ENCODE measurements around the gene COPG1.

COPG1 gene

DNA sequence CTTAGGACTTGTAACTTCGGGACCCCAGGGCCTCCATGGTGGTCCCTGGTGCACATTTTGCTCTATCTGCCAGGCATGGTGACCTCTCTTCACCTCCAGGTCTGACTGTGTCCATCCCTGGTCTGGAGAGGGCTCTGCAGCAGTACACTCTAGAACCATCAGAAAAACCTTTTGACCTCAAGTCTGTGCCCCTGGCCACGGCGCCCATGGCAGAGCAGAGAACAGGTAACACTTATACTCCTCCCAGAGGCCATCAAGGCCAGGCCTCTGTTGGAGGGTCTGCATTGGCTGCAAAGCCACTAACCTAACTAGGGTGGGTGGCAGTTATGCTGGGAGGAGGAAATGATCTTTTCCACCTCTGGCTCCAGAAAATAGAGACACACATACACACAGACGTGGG, 19.0 kb downstream of the COPG1 start:
- Histone ChIP-seq H3K9ac (ENCODE audit: low read length) (no peak overlapping the region), H3K4me3 (ENCODE audit: low read length) (no peak overlapping the region), H3K36me3 (ENCODE audit: control insufficient read depth, insufficient read depth, low read length) (peaks cover 66% of the 10 kb centered on the region)

DNA sequence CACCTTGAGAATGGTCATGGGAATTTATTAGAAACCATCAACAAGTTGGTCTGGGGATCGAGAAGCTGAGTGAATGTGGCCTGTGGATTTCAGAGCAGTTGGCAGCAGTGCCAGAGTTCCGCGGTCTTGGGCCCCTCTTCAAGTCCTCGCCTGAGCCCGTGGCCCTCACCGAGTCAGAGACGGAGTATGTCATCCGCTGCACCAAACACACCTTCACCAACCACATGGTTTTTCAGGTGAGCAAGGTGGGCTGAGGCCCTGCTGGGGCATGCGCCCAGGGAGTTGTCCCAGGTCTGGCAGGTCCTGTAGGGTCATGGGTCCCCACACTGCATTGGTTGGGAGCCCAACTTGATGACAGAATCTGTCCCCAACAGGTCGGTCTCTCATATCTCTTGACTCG, 22.3 kb downstream of the COPG1 start:
- no peaks in the 10 kb centered on the region for H3K4me1 ChIP-seq (ENCODE audit: control insufficient read depth, insufficient read depth, low read length)
- H3K27me3 ChIP-seq (ENCODE audit: control insufficient read depth, insufficient read depth, low read length), result no peaks in the 10 kb centered on the region
- no peak overlapping the region for H3K27ac ChIP-seq (ENCODE audit: low read depth, low read length)
- H3K4me3 ChIP-seq (ENCODE audit: low read length), result no peak overlapping the region
- H3K9ac ChIP-seq (ENCODE audit: low read length), result no peak overlapping the region
- H3K36me3 ChIP-seq (ENCODE audit: control insufficient read depth, insufficient read depth, low read length), result peaks cover 66% of the 10 kb centered on the region

More for the DNA sequence above, 19.0 kb downstream of the COPG1 start:
- Histone ChIP-seq H3K27ac (ENCODE audit: low read depth, low read length) (no peak overlapping the region), H3K4me1 (ENCODE audit: control insufficient read depth, insufficient read depth, low read length) (no peaks in the 10 kb centered on the region), H3K27me3 (ENCODE audit: control insufficient read depth, insufficient read depth, low read length) (no peaks in the 10 kb centered on the region)

DNA sequence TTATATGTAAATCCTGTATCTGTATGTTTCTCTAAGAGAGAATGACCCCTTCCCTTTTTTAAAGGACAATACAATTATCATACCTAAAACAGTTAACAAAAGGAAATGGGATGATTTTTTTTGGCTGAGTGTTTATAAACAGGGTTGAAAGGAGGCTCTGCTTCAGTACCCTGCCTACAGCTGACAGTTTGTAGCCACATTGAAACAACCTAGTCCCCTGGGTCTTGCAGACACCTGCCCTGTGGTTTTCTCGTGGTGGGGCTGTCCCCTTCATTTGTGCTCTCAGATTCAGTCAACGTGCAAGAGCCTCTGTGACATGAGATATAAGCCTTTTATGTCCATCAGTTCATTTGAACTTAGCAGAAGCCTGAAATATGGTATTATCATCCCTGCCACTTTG, 27.0 kb downstream of the COPG1 start:
- H3K27ac ChIP-seq (ENCODE audit: low read depth, low read length), result no peak overlapping the region
- no peak overlapping the region for H3K4me3 ChIP-seq (ENCODE audit: low read length)
- H3K27me3 ChIP-seq (ENCODE audit: control insufficient read depth, insufficient read depth, low read length), result no peaks in the 10 kb centered on the region
- peaks cover 29% of the 10 kb centered on the region for H3K36me3 ChIP-seq (ENCODE audit: control insufficient read depth, insufficient read depth, low read length)
- peaks cover 3% of the 10 kb centered on the region for H3K4me1 ChIP-seq (ENCODE audit: control insufficient read depth, insufficient read depth, low read length)
- no peak overlapping the region for H3K9ac ChIP-seq (ENCODE audit: low read length)

DNA sequence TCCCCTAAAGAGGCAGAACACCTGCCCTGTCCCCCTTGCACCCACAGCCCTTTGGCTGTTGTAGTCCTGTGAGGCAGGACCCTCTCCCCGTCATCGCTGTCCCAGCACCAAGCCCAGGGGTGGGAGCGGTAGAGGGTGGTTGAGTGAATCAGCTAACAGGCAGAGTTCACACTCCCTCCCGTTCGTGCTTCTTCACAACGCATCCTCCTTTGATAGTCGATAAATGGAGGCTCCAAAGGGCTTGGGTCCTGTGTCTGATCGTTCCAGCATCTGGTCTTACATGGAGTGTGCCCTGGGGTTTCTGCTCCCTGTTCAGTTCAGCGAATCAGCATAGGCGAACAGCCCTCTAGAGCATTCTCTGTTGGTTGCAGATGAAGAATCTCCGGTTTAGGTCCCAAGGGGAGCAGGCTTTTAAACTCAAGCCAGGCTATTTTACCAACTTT, 28.4 kb downstream of the COPG1 start:
- H3K36me3 ChIP-seq (ENCODE audit: control insufficient read depth, insufficient read depth, low read length), result peaks cover 17% of the 10 kb centered on the region
- no peak overlapping the region for H3K9ac ChIP-seq (ENCODE audit: low read length)
- H3K4me3 ChIP-seq (ENCODE audit: low read length), result peak overlapping the region; percentile 70
- H3K27ac ChIP-seq (ENCODE audit: low read depth, low read length), result peak overlapping the region; percentile 75
- H3K4me1 ChIP-seq (ENCODE audit: control insufficient read depth, insufficient read depth, low read length), result peaks cover 3% of the 10 kb centered on the region
- no peaks in the 10 kb centered on the region for H3K27me3 ChIP-seq (ENCODE audit: control insufficient read depth, insufficient read depth, low read length)

DNA sequence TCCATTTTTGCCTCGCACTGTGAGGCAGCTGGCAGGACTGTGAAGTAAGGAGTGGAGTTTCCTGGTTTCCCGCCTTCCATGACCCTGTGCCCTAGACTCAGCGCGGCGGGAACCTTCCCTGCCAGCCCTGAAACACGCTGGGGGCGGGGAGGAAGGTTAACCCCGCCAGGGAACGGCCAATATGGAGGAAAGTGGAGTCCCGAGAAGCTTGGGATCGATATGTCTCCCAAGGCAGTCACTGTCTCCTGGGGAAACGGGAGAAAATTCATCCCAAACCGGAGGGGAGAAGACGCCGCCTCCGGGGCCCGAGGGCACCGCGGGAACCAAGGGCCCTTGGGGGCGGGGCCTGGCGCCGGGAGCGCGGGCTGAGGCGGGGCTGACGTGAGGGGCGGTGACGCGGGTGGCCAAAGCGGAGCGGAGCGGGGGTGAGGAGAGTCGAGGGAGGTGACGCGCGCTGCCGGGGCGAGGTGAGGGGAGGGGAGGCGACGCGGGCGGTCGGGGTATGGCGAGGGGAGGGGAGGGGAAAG, 29.1 kb downstream of the COPG1 start, which contains the start of gene HMCES:
Gene HMCES (plus strand): TSS at position 432 of the 527 bp plus-strand sequence. CDS start 863 bp downstream, outside the sequence.
- peaks cover 3% of the 10 kb centered on the region for H3K4me1 ChIP-seq (ENCODE audit: control insufficient read depth, insufficient read depth, low read length)
- H3K27me3 ChIP-seq (ENCODE audit: control insufficient read depth, insufficient read depth, low read length), result no peaks in the 10 kb centered on the region
- H3K4me3 ChIP-seq (ENCODE audit: low read length), result peak within 1 kb of the TSS; percentile 70
- peak within 1 kb of the TSS; percentile 75 for H3K27ac ChIP-seq (ENCODE audit: low read depth, low read length)
- H3K9ac ChIP-seq (ENCODE audit: low read length), result peak within 1 kb of the TSS; percentile 42
- peaks cover 17% of the 10 kb centered on the region for H3K36me3 ChIP-seq (ENCODE audit: control insufficient read depth, insufficient read depth, low read length)

DNA sequence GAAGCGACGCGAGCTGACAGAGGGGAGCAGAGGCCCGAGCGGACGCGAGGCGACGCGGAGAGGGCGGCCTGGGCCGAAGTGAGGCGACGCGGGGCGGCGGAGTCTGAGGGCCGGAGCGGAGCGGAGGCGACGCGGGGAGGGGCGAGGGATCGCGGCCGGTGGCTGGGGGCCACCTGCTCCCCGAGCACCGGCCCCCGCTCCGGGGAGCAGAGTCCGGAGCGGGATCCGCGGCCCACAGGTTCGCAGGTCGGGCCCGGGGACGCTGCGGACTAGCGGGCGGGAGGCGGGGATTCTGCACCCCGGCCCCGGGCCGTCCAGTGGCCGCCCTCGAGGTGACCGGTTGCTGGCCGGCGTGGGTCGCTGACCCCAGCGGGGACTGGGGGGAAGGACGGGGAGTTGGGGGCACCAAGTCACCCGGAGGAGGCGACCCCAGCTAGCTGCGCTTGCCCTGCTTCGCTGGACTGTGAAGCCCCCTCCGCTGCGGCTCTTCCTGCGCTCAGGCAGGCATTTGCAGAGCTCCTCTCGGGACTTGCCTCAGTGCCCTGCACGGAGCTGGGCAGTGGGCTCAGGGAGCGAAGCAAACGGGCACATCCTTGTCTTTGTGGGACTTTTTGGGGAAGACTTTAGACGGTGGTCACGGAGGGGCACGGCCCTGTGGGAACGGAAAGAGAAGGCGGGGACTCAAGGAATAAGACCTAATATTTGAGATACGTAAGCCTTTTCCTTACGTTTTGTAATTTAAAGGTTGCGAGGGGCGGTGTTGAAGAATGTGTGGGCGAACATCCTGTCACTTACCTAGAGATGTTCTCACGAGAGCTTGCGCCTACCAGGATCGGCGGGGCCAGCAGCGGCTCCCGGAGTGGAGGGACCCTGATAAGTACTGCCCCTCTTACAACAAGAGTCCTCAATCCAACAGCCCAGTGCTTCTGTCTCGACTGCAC, 29.8 kb downstream of the COPG1 start:
- Histone ChIP-seq H3K9ac (ENCODE audit: low read length) (peak overlapping the region; percentile 42), H3K4me3 (ENCODE audit: low read length) (peak overlapping the region; percentile 70), H3K36me3 (ENCODE audit: control insufficient read depth, insufficient read depth, low read length) (peaks cover 10% of the 10 kb centered on the region), H3K27ac (ENCODE audit: low read depth, low read length) (peak overlapping the region; percentile 75), H3K4me1 (ENCODE audit: control insufficient read depth, insufficient read depth, low read length) (peaks cover 3% of the 10 kb centered on the region), H3K27me3 (ENCODE audit: control insufficient read depth, insufficient read depth, low read length) (no peaks in the 10 kb centered on the region)

DNA sequence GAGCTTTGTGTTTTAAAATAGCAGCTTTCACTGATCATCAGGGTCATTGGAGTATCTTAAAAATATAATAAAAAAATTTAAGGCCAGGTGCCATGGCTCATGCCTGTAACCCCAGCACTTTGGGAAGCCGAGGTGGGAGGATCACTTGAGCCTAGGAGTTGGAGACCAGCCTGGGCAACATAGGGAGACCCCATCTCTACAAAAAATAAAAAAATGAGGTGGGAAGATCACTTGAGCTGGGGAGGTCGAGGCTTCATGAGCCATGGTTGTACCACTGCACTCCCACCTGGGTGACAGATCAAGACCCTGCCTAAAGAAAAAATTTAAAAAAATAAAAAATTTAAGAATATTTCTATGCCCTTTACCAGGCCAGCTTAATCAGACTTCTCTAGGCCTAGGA, 30.8 kb downstream of the COPG1 start:
- no peaks in the 10 kb centered on the region for H3K27me3 ChIP-seq (ENCODE audit: control insufficient read depth, insufficient read depth, low read length)
- peak overlapping the region; percentile 70 for H3K4me3 ChIP-seq (ENCODE audit: low read length)
- H3K4me1 ChIP-seq (ENCODE audit: control insufficient read depth, insufficient read depth, low read length), result peaks cover 3% of the 10 kb centered on the region
- H3K36me3 ChIP-seq (ENCODE audit: control insufficient read depth, insufficient read depth, low read length), result peaks cover 2% of the 10 kb centered on the region
- no peak overlapping the region for H3K9ac ChIP-seq (ENCODE audit: low read length)
- H3K27ac ChIP-seq (ENCODE audit: low read depth, low read length), result no peak overlapping the region

DNA sequence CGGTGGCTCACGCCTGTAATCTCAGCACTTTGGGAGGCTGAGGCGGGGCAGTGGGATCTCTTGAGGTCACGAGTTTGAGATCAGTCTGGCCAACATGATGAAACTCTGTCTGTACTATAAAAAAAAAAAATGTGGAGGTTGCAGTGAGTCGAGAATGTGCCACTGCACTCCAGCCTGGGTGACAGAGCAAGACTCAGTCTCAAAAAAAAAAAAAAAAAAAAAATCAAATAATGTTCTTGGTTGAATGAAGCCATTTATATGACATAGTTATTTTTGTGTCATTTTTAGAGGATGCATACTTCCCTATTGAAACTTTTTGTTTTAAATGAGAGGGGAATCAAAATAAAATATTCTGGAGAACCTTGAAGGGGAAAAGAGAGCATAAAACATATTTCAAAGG, 32.3 kb downstream of the COPG1 start:
- Histone ChIP-seq H3K27ac (ENCODE audit: low read depth, low read length) (no peak overlapping the region), H3K36me3 (ENCODE audit: control insufficient read depth, insufficient read depth, low read length) (peaks cover 2% of the 10 kb centered on the region), H3K27me3 (ENCODE audit: control insufficient read depth, insufficient read depth, low read length) (no peaks in the 10 kb centered on the region), H3K9ac (ENCODE audit: low read length) (no peak overlapping the region), H3K4me3 (ENCODE audit: low read length) (no peak overlapping the region), H3K4me1 (ENCODE audit: control insufficient read depth, insufficient read depth, low read length) (peaks cover 3% of the 10 kb centered on the region)

DNA sequence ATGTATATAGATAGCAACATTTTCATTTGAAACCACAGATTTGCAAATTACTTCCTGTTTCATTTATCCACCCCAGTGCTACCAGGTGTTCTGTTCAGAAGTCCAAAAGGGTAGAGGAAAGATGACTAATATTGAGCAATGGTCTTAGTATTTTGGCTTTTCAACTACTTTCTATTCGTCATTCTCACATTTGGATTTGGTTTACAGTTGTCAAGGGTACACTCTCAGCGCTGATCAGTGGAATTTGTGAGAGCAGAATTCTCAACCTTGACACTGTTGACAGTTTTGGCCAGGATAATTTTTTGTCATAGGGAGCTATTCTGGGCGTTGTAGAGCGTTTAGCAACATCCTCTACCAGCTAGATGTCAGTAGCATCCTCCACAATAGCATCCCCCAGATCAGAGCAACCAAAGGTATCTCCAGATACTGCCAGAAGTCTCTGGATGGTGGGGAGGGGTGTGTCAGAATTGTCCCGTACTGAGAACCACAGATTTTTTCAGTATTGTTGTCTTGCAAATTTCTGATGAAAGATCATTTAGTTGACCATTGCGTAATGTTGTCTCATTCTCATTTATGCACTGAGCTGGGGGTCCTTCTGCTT, 33.4 kb downstream of the COPG1 start:
- no peak overlapping the region for H3K9ac ChIP-seq (ENCODE audit: low read length)
- H3K4me3 ChIP-seq (ENCODE audit: low read length), result no peak overlapping the region
- peaks cover 2% of the 10 kb centered on the region for H3K36me3 ChIP-seq (ENCODE audit: control insufficient read depth, insufficient read depth, low read length)
- H3K27me3 ChIP-seq (ENCODE audit: control insufficient read depth, insufficient read depth, low read length), result no peaks in the 10 kb centered on the region
- H3K4me1 ChIP-seq (ENCODE audit: control insufficient read depth, insufficient read depth, low read length), result peaks cover 2% of the 10 kb centered on the region
- no peak overlapping the region for H3K27ac ChIP-seq (ENCODE audit: low read depth, low read length)

DNA sequence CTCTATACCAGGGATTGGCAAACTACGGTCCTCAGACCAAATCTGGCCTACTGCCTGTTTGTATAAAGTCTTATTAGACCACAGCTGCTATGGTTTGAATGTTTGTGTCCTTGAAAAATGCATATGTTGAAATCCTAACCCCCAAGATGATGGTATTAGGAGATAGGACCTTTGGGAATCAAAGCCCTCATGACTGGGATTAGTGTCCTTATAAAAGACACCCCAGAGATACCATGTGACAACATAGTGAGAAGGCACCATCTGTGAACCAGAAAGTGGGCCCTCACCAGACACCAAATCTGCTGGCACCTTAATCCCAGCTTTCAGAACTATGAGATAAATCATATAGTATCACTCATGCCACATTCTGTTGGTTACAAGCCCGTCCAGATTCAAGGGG, 36.7 kb downstream of the COPG1 start:
- Histone ChIP-seq H3K9ac (ENCODE audit: low read length) (no peak overlapping the region), H3K27ac (ENCODE audit: low read depth, low read length) (no peak overlapping the region), H3K27me3 (ENCODE audit: control insufficient read depth, insufficient read depth, low read length) (no peaks in the 10 kb centered on the region), H3K4me3 (ENCODE audit: low read length) (no peak overlapping the region), H3K4me1 (ENCODE audit: control insufficient read depth, insufficient read depth, low read length) (no peaks in the 10 kb centered on the region), H3K36me3 (ENCODE audit: control insufficient read depth, insufficient read depth, low read length) (peaks cover 9% of the 10 kb centered on the region)

DNA sequence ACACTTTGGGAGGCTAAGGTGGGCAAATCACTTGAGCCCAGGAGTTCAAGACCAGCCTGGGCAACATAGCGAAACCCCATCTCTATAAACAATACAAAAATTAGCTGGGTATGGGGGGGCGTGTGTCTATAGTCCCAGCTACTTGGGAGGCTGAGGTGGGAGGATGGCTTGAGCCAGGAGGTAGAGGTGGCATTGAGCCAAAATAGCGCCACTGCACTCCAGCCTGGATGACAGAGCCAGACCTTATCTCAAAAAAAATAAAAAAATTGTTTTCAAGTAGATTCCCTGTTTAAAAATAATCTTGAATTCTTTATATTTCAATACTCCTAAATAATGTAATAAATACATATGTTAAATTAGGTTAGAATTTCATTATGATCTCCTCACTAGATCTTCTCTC, 39.0 kb downstream of the COPG1 start:
- Histone ChIP-seq H3K27me3 (ENCODE audit: control insufficient read depth, insufficient read depth, low read length) (no peaks in the 10 kb centered on the region), H3K36me3 (ENCODE audit: control insufficient read depth, insufficient read depth, low read length) (peaks cover 14% of the 10 kb centered on the region), H3K9ac (ENCODE audit: low read length) (no peak overlapping the region), H3K4me1 (ENCODE audit: control insufficient read depth, insufficient read depth, low read length) (no peaks in the 10 kb centered on the region), H3K27ac (ENCODE audit: low read depth, low read length) (no peak overlapping the region), H3K4me3 (ENCODE audit: low read length) (no peak overlapping the region)

DNA sequence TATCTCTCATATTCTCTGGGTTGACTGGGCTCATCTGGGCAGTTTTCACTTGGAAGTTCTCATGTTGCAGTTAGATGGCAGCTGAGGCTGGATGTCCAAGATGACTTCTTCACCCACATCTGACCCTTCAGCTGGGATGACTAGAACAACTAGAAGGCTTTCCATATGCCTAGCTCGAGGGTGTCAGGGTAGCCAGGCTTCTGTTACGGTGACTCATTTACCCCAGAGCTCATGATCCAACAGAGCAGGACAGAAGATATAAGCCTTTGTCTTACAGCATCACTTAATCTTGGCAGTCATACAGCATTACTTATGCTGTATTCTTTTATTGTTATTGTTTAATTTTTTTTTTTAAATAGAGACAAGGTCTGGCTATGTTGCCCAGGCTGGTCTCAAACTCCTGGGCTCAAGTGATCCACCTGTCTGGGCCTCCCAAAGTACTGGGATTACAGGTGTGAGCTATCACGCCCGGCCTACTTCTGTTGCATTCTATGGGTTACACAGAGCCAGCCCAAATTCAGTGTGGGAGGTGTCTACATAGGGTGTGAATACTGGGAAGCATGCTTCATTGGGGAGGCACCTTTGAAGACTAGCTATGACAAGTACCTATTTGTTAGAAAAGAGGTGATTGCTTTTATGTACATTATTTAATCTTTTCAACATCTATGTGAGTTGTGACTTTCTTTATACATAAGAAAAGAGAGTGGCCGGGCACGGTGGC, 40.0 kb downstream of the COPG1 start:
- Histone ChIP-seq H3K27ac (ENCODE audit: low read depth, low read length) (no peak overlapping the region), H3K36me3 (ENCODE audit: control insufficient read depth, insufficient read depth, low read length) (peaks cover 14% of the 10 kb centered on the region), H3K27me3 (ENCODE audit: control insufficient read depth, insufficient read depth, low read length) (no peaks in the 10 kb centered on the region), H3K4me3 (ENCODE audit: low read length) (no peak overlapping the region), H3K9ac (ENCODE audit: low read length) (no peak overlapping the region), H3K4me1 (ENCODE audit: control insufficient read depth, insufficient read depth, low read length) (no peaks in the 10 kb centered on the region)

Measured in rectal smooth muscle tissue (tissue), 1 donor.